Measurements from ENCODE around the gene THAP7. TPM values are rescaled to one million over a fixed set of nuclear protein-coding genes. Genes with fewer than 3 reads are reported as not detected.
A peak's percentile ranks its signal among the peaks of the same experiment; 100 is the strongest.

Gene THAP7
- total RNA-seq, 1 donor from 2014 or later, result 14.7 TPM

GRCh38 chr22:20966883-20967696, 34.8 kb downstream of the THAP7 start, which contains the start of gene AIFM3:
AIFM3 (plus strand) TSS chr22:20967255; CDS start chr22:20967945, 690 bp downstream.
- Histone ChIP-seq H3K79me2 (ENCODE audit: low read depth) (no peaks in the 10 kb centered on the region), H3K9ac (no peak within 1 kb of the TSS), H3K4me1 (peaks cover 49% of the 10 kb centered on the region), H3K27me3 (peaks cover 35% of the 10 kb centered on the region), H3K27ac (no peak within 1 kb of the TSS), H3K4me2 (peak within 1 kb of the TSS; percentile 69), H3K9me3 (ENCODE audit: low read depth) (no peaks in the 10 kb centered on the region), H3K36me3 (no peaks in the 10 kb centered on the region), H2AFZ (replicated peaks) (no peak within 1 kb of the TSS), H3K4me3 (no peak within 1 kb of the TSS), H3F3A (ENCODE audit: low read depth) (peaks cover 62% of the 10 kb centered on the region), H4K20me1 (ENCODE audit: low read depth) (peaks cover 8% of the 10 kb centered on the region)
- Mint-ChIP-seq H3K27ac (no peak within 1 kb of the TSS), H3K36me3 (no peaks in the 10 kb centered on the region), H3K9me3 (no peaks in the 10 kb centered on the region), H3K27me3 (ENCODE audit: insufficient read depth, low read depth) (peaks cover 24% of the 10 kb centered on the region), H3K4me3 (peak within 1 kb of the TSS; percentile 43), H3K4me1 (peaks cover 35% of the 10 kb centered on the region)
- peak; percentile 24 for DNase-seq (ENCODE audit: low spot score)
- no peak for TF ChIP-seq CTCF (IDR thresholded peaks at IDR 0.05)

GRCh38 chr22:20965888-20966855, 35.7 kb downstream of the THAP7 start:
- H3K4me1 Mint-ChIP-seq, result peaks cover 30% of the 10 kb centered on the region
- no peaks in the 10 kb centered on the region for H3K9me3 ChIP-seq (ENCODE audit: low read depth)
- DNase-seq (ENCODE audit: low spot score), result no peak
- peaks cover 23% of the 10 kb centered on the region for H3K27me3 Mint-ChIP-seq (ENCODE audit: insufficient read depth, low read depth)
- H3K4me2 ChIP-seq, result peak overlapping the region; percentile 96
- peaks cover 35% of the 10 kb centered on the region for H3K27me3 ChIP-seq
- no peaks in the 10 kb centered on the region for H3K36me3 ChIP-seq
- no peak overlapping the region for H3K27ac ChIP-seq
- H2AFZ ChIP-seq (replicated peaks), result no peak overlapping the region
- peaks cover 40% of the 10 kb centered on the region for H3K4me1 ChIP-seq
- H3K9ac ChIP-seq, result no peak overlapping the region
- TF ChIP-seq EZH2phosphoT487 (IDR thresholded peaks at IDR 0.05), result no peak
- no peak for TF ChIP-seq CTCF (IDR thresholded peaks at IDR 0.05)
- TF ChIP-seq EZH2 (IDR thresholded peaks at IDR 0.05), result no peak
- no peak overlapping the region for H3K27ac Mint-ChIP-seq
- peaks cover 57% of the 10 kb centered on the region for H3F3A ChIP-seq (ENCODE audit: low read depth)
- H3K36me3 Mint-ChIP-seq, result no peaks in the 10 kb centered on the region
- H3K4me3 Mint-ChIP-seq, result peak overlapping the region; percentile 60
- no peaks in the 10 kb centered on the region for H3K9me3 Mint-ChIP-seq
- no peaks in the 10 kb centered on the region for H3K79me2 ChIP-seq (ENCODE audit: low read depth)
- H3K4me3 ChIP-seq, result no peak overlapping the region
- H4K20me1 ChIP-seq (ENCODE audit: low read depth), result peaks cover under 1% of the 10 kb centered on the region

- H3K4me3 Mint-ChIP-seq, result peak overlapping the region; percentile 60
- TF ChIP-seq EZH2 (IDR thresholded peaks at IDR 0.05), result peak; percentile 43
- TF ChIP-seq EZH2phosphoT487 (IDR thresholded peaks at IDR 0.05), result no peak
- TF ChIP-seq CTCF (IDR thresholded peaks at IDR 0.05), result no peak
- peaks cover 26% of the 10 kb centered on the region for H3K4me1 Mint-ChIP-seq
- H3K27me3 Mint-ChIP-seq (ENCODE audit: insufficient read depth, low read depth), result peaks cover 26% of the 10 kb centered on the region
- H3K27ac Mint-ChIP-seq, result no peak overlapping the region
- H3K9ac ChIP-seq, result no peak overlapping the region
- no peaks in the 10 kb centered on the region for H4K20me1 ChIP-seq (ENCODE audit: low read depth)
- H3K4me3 ChIP-seq, result peak overlapping the region; percentile 58
- H3K4me1 ChIP-seq, result peaks cover 33% of the 10 kb centered on the region
- peaks cover 35% of the 10 kb centered on the region for H3K27me3 ChIP-seq
- DNase-seq (ENCODE audit: low spot score), result peak; percentile 57
- no peaks in the 10 kb centered on the region for H3K9me3 ChIP-seq (ENCODE audit: low read depth)
- peak overlapping the region; percentile 97 for H2AFZ ChIP-seq (replicated peaks)
- H3K36me3 ChIP-seq, result no peaks in the 10 kb centered on the region
- H3F3A ChIP-seq (ENCODE audit: low read depth), result peaks cover 48% of the 10 kb centered on the region
- no peaks in the 10 kb centered on the region for H3K79me2 ChIP-seq (ENCODE audit: low read depth)
- no peak overlapping the region for H3K27ac ChIP-seq
- no peaks in the 10 kb centered on the region for H3K9me3 Mint-ChIP-seq
- H3K36me3 Mint-ChIP-seq, result no peaks in the 10 kb centered on the region
- peak overlapping the region; percentile 96 for H3K4me2 ChIP-seq
Measured at GRCh38 chr22:20965104-20965887, 36.6 kb downstream of the THAP7 start.

All from neural progenitor cell (in vitro differentiated cells).